Fibroblast of skin of right biceps (primary cell): ENCODE measurements around the gene HDAC8.
"Not testable (repeated sequence)": the region's sequence is repeated elsewhere in the genome, so short reads cannot be mapped to it uniquely, and the experiment has no call there.

ENCODE experiments used
- DNase-seq: peaks from one replicate; pipeline ENCODE4 v3.0.0-alpha.2; 2013

The HDAC8 gene

GRCh38 chrX:72449034-72449433, 123.6 kb downstream of the HDAC8 start:
- not testable (repeated sequence) for DNase-seq

DNA sequence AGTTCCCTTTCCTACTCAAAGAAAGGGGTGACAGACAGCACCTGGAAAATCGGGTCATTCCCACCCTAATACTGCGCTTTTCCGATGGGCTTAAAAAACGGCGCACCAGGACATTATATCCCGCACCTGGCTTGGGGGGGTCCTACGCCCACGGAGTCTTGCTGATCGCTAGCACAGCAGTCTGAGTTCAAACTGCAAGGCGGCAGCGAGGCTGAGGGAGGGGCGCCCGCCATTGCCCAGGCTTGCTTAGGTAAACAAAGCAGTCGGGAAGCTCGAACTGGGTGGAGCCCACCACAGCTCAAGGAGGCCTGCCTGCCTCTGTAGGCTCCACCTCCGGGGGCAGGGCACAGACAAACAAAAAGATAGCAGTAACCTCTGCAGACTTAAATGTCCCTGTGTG, 131.9 kb downstream of the HDAC8 start:
- DNase-seq: not testable (repeated sequence)

- no peak for DNase-seq
Observed at GRCh38 chrX:72436010-72436409, 136.6 kb downstream of the HDAC8 start.

DNA sequence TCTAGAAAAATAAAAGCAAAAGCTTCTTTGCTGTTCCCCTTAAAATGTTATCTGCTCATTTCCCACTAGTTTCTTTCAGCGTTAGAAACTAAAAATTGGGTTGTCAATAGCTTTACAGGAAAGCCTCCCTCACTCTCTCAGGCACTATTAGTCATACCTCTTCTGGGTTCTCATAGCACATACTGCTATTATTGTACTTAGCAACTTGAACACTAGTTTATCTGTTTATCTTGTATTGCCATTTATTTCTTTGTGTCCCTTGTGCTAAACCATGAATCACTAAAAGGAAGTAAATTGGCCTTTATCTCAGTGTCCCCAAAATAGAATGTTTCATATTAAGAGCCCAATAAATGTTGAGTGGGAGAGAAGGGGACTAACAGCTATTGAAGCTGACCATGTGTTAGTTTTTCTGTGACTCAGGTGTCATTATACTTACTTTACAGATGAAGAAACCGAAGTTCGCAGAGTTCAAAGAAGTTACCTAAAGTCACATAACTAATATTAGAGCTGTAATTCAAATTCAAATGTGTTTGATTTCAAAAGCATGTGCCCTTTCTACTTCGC, 142.2 kb downstream of the HDAC8 start:
- DNase-seq: no peak

DNA sequence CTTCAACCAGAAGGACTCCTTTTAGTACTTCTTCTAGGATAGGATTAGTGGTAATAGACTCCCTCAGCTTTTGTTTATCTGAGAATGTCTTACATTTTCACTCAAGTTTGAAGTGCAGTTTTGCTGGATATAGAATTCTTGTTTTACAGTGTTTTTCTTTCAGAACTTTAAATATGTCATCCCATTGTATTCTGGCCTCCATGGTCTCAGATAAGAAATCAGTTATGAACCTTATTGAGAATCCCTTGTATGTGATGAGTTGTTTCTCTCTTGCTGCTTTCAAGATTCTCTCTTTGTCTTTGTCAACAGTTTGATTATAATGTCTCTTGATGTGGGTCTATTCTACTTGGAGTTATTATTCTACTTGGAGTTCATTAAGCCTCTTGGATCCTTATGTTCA, 150.8 kb downstream of the HDAC8 start:
- DNase-seq: no peak

DNA sequence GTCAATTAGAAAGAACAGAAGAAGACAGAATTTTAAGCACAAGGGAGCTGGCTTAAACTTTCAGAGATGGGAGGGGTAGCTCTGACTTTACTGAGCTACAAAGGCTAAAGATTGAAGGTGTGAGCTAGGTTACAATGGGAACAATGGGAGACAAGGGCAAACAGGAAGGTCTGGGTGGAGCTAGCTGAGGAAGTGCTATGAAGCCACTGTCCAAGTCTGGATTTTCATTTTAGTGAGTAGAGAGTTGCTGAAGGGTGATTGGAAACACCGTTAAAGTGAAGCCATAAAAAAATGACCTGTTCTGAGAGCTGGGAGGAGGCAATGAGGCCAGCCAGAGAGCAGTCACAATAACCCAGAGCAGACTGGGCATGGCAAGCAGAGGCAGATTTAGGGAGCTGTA, 162.7 kb downstream of the HDAC8 start:
- DNase-seq: no peak

DNA sequence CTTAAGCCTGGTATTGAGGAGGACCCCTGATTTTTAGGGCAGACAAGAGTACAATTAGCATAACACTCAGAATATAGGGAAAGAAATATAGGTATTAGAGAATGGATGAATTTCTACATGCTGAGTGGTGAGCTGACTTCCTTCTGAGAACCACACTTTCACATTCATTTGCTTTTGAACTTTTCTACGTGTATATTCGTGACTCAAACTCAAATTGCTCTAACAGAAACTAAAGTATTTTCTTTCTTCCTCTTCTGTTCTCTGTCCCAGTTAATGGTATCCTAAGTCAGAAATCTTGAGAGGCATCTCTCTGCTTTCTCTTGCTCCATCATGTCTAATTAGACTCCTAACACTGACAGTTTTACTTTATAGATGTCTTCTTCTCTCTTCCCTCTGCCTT, 163.8 kb downstream of the HDAC8 start:
- DNase-seq: no peak

DNA sequence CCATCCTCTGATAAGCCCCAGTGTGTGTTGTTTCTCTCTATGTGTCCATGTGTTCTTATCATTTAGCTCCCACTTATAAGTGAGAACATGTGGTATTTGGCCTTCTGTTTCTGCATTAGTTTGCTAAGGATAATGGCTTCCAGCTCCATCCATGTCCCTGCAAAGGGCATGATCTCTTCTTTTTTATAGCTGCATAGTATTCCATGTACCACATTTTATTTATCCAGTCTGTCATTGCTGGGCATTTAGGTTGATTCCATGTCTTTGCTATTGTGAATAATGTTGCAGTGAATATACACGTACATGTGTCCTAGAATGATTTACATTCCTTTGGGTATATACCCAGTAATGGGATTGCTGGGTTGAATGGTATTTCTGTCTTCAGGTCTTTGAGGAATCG, 167.5 kb downstream of the HDAC8 start:
- DNase-seq: not testable (repeated sequence)

- DNase-seq: no peak
Observed at GRCh38 chrX:72402614-72403013, 170.0 kb downstream of the HDAC8 start.

- no peak for DNase-seq
Observed at GRCh38 chrX:72399816-72400215, 172.8 kb downstream of the HDAC8 start.

DNA sequence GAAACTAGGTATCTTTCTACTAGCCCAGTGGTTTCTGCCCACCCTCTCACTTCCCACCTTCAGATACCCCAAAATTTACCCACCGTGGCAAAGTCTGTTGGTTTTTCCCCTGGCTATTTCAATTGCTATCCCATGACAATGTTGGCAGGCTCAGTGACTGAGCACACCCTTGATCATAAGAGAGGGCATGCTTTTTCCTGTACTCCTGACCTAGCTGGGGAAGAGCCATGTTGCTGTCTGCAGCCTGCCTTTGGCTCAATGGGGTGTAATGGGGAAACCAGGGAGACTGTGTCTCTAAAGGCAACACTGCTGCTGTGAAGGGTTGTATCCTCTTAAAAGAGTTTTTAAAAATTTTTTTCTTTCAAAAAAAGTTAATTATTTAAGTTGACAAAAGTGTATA, 176.5 kb downstream of the HDAC8 start:
- no peak for DNase-seq

GRCh38 chrX:72395237-72395636, 177.4 kb downstream of the HDAC8 start:
- DNase-seq: peak; percentile 1

DNA sequence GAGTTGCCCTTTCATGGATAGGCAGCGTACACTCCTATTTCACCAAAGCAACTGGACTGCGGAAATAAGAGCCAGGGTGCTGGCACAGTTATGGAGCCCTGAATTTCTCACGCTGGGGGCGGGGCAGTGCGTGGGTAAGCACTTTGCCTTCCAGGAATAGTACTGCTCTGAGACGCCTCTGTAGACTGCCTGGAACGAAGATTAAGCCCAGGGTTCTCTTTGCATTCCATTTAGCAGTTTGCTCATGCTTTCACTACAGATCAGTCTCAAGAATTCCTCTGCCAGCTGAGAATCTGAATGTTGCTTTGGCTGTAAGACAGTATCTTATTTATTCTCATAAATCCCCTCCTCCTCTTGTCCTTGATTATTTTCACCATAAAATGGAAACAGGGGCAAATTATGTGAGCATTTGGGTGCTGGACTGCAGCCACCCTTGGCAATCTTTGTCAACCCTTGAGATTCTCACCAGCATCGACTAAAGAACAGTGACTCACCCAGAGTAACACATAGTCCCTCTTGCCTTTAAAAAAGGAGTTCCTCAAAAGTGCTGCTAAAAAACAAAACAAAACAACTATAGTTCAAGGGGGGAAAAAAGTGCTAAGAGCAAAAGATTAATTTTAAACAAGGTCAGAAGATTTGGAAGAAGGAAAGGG, 178.0 kb downstream of the HDAC8 start:
- DNase-seq: peak; percentile 47

DNA sequence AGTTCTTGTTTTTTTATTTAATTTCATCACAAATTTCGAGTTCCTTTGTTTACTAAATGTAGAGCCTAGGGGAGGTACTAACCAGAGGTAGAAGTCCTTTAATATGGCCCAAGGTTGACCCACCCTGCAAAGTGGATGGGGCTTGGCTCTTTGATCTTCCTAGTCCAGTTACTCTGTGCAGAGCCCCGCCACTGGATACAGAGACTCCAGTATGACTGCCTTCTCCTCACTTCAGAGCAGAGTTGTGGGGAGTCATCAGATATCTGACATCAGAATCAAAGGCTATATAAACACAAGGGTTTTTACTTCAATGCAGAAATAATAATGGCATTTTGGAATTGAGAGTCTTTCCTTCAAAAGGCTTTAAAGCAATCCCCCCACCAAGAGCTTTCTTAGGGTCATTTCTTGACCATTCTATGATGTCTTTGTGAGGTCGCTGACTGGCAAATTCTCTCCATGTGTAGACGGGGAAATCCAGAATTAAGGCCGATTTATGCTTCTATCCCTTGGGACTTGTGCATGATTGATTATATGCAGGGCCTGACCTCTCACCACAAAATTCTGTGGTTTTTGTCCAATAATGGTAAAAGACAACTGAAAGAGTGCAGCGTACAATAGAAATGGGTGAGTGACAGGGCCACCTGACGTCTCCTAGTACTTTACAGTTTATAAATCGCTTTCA, 178.7 kb downstream of the HDAC8 start:
- DNase-seq: no peak

- DNase-seq: peak; percentile 5
Observed at GRCh38 chrX:72392816-72393800, 179.5 kb downstream of the HDAC8 start.

- no peak for DNase-seq
Observed at GRCh38 chrX:72392042-72392441, 180.6 kb downstream of the HDAC8 start.

GRCh38 chrX:72387247-72387646, 185.4 kb downstream of the HDAC8 start:
- no peak for DNase-seq

DNA sequence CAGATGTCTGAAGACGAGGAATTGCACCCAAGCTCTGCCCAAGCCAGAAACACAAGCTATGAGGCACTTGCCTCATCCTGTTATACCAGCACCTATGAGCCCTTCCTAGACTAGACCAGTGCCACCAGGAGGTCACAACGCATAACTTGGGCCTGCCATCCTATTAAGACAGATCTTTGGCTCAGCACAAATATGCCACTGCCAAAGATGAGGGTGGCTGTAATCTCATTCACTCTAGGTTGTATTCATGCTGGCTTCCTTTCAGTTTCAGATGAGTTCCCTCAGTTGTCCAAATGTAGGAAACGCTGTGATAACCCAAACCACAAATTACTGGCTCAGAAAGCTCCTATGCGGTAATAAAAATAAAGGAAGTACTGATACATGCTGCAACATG, 190.4 kb downstream of the HDAC8 start:
- DNase-seq: no peak

- DNase-seq: no peak
Observed at GRCh38 chrX:72381439-72382201, 191.0 kb downstream of the HDAC8 start.

- DNase-seq: no peak
Observed at GRCh38 chrX:72376124-72376523, 196.5 kb downstream of the HDAC8 start.

DNA sequence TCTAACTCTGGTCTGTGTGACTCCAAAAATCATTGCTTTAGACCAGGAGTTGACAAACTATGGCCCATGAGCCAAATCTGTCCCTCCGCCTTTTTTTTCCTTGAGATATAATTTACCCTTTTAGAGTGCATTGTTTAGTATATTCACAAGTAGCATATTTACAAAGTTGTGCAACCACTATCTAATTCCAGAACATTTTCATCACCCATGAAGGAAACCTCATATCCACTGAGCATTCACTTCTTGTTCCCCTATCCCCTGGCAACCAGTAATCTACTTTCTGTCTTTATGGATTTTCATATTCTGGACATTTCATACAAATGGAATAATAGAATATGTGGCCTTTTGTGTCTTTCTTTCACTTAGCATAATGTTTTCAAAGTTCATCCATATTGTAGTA, 199.5 kb downstream of the HDAC8 start:
- no peak for DNase-seq

GRCh38 chrX:72372735-72373134, 199.9 kb downstream of the HDAC8 start:
- DNase-seq: no peak

DNA sequence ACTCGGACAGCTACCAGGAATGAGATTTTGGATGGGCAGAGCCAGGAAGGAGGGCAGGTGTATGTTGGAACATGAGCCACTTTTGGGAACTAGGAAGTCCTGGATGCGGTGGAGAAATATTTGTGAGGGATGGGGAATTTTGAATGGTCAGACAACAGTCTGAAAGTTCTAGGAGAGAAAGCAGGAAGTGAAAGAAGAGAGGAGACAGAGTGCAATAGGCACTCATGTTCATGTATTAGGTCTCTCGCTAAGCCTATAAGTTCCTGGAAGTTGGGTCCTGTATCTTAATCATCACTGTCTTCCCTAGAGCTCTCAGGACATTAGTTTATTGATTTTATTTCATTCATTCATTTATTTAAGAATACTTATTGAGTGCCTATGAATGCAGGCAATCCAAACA, 201.2 kb downstream of the HDAC8 start:
- DNase-seq: no peak
